SK-N-SH treated with all-trans-retinoic acid at 6 μM for 48 hours (cell line): Measurements from ENCODE around the gene LRRC8E.

Experiments
- ATAC-seq: fragments of 200-7000 bp; cut with Tn5 transposase; 3 replicates; pipeline ENCODE4 v1.9.1; 2020; ENCODE audit warnings: mild to moderate bottlenecking, moderate library complexity
- ARNTL ChIP-seq: fragments of 450-650 bp; formaldehyde crosslinking; IDR thresholded peaks from 2 replicates; pipeline ENCODE4 v1.5.0; 2020; ENCODE audit warnings: low read depth, mild to moderate bottlenecking, moderate library complexity, borderline replicate concordance
- CSDC2 ChIP-seq: fragments of 250-450 bp; sonication (Bioruptor Pico); IDR thresholded peaks from 2 replicates; pipeline ENCODE4 v1.5.0; 2020; ENCODE audit warnings: mild to moderate bottlenecking, moderate library complexity
- ESRRG ChIP-seq: fragments of 250-450 bp; sonication (Bioruptor Pico); IDR thresholded peaks from 2 replicates; pipeline ENCODE4 v1.6.1; 2021; ENCODE audit warnings: mild to moderate bottlenecking
- GLIS3 ChIP-seq: fragments of 250-450 bp; sonication (Bioruptor Pico); IDR thresholded peaks from 2 replicates; pipeline ENCODE4 v1.5.0; 2020; ENCODE audit warnings: mild to moderate bottlenecking, moderate library complexity
- ISL1 ChIP-seq: fragments of 250-450 bp; sonication (Bioruptor Pico); IDR thresholded peaks from 2 replicates; pipeline ENCODE4 v2.1.2; 2022; ENCODE audit warnings: mild to moderate bottlenecking, moderate library complexity
- OSR1 ChIP-seq: fragments of 250-450 bp; sonication (Bioruptor Pico); IDR thresholded peaks from 2 replicates; pipeline ENCODE4 v1.8.0; 2022; ENCODE audit warnings: moderate library complexity, mild to moderate bottlenecking, inconsistent platforms
- PPARA ChIP-seq: fragments of 250-450 bp; sonication (Bioruptor Pico); IDR thresholded peaks from 2 replicates; pipeline ENCODE4 v1.5.0; 2020; ENCODE audit warnings: mild to moderate bottlenecking, borderline replicate concordance
- SNAI2 ChIP-seq: fragments of 250-450 bp; sonication (Bioruptor Pico); IDR thresholded peaks from 2 replicates; pipeline ENCODE4 v1.5.0; 2020; ENCODE audit warnings: mild to moderate bottlenecking, moderate library complexity
- TCF4 ChIP-seq: fragments of 250-450 bp; sonication (Bioruptor Pico); IDR thresholded peaks from 2 replicates; pipeline ENCODE4 v1.8.0; 2021; ENCODE audit warnings: mild to moderate bottlenecking, moderate library complexity, borderline replicate concordance
- TOX ChIP-seq: fragments of 250-450 bp; sonication (Bioruptor Pico); IDR thresholded peaks from 2 replicates; pipeline ENCODE4 v1.8.0; 2021; ENCODE audit warnings: mild to moderate bottlenecking, moderate library complexity, borderline replicate concordance
- ZC3H10 ChIP-seq: fragments of 250-450 bp; sonication (Bioruptor Pico); IDR thresholded peaks from 2 replicates; pipeline ENCODE4 v1.5.1; 2021; ENCODE audit warnings: mild to moderate bottlenecking, moderate library complexity
- ZFP30 ChIP-seq: fragments of 450-650 bp; formaldehyde crosslinking; IDR thresholded peaks from 2 replicates; pipeline ENCODE4 v1.5.0; 2022; ENCODE audit warnings: mild to moderate bottlenecking, moderate library complexity
- ZNF565 ChIP-seq: fragments of 450-650 bp; formaldehyde crosslinking; conservative IDR thresholded peaks from 2 replicates; pipeline ENCODE4 v1.5.0; 2020; ENCODE audit warnings: low read depth, mild to moderate bottlenecking, moderate library complexity
- ZNF70 ChIP-seq: fragments of 450-650 bp; formaldehyde crosslinking; IDR thresholded peaks from 2 replicates; pipeline ENCODE4 v1.5.0; 2020; ENCODE audit warnings: mild to moderate bottlenecking, moderate library complexity
- ZNF8 ChIP-seq: fragments of 450-650 bp; formaldehyde crosslinking; IDR thresholded peaks from 2 replicates; pipeline ENCODE4 v1.5.0; 2020; ENCODE audit warnings: mild to moderate bottlenecking, moderate library complexity
- TF ChIP-seq, protein P1 (sequence below): fragments of 250-450 bp; sonication (Bioruptor Pico); IDR thresholded peaks from 2 replicates; pipeline ENCODE4 v1.5.1; 2020; ENCODE audit warnings: low read depth, mild to moderate bottlenecking, moderate library complexity
- TF ChIP-seq, protein P2 (sequence below): fragments of 250-450 bp; sonication (Bioruptor Pico); IDR thresholded peaks from 2 replicates; pipeline ENCODE4 v1.5.1; 2021; ENCODE audit warnings: mild to moderate bottlenecking, moderate library complexity
- TF ChIP-seq, protein P3 (sequence below): fragments of 250-450 bp; sonication (Bioruptor Pico); IDR thresholded peaks from 2 replicates; pipeline ENCODE4 v1.8.0; 2021; ENCODE audit warnings: low read depth, mild to moderate bottlenecking, moderate library complexity, borderline replicate concordance
- TF ChIP-seq, protein P4 (sequence below): fragments of 250-450 bp; sonication (Bioruptor Pico); IDR thresholded peaks from 2 replicates; pipeline ENCODE4 v1.5.0; 2020; ENCODE audit warnings: mild to moderate bottlenecking, moderate library complexity
- TF ChIP-seq, protein P5 (sequence below): fragments of 250-450 bp; sonication (Bioruptor Pico); IDR thresholded peaks from 2 replicates; pipeline ENCODE4 v1.8.0; 2020; ENCODE audit warnings: mild to moderate bottlenecking, moderate library complexity, borderline replicate concordance

Gene LRRC8E

DNA sequence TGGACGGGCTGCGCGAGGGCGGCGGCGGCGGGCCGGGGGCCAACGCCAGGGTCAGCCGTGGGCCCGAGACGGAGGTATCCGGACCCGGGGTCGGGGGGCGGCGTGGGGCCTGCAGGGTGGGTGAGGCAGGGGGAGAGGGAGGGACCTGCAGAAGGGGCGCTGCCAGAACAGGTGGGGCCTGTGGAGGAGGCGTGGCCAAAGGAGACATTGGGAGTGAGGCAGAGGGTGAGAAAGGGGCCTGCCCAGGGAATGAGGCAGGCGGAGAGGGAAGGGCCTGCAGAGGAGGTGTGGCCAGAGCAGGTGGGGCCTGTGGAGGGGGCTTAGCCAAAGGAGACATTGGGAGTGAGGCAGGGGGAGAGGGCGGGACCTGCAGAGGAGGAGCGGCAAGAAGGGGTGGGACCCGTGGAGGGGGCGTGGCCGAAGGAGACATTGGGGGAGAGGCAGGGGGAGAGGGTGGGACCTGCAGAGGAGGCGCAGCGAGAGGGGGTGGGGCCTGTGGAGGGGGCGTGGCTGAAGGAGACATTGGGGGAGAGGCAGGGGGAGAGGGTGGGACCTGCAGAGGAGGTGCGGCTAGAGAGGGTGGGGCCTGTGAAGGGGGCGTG lies 18.3 kb upstream of the LRRC8E start:
- TF ChIP-seq ZC3H10 (CRISPR knock-in tag) (no peak), TOX (CRISPR knock-in tag) (no peak), OSR1 (CRISPR knock-in tag) (no peak), ISL1 (CRISPR knock-in tag) (no peak), ZNF565 (CRISPR knock-in tag) (no peak), CSDC2 (CRISPR knock-in tag) (no peak), ZFP30 (CRISPR knock-in tag) (no peak), ZNF8 (CRISPR knock-in tag) (no peak), ARNTL (CRISPR knock-in tag) (no peak), ZNF70 (no peak), ESRRG (CRISPR knock-in tag) (no peak), SNAI2 (CRISPR knock-in tag) (no peak)
- TF ChIP-seq, protein P1, sequence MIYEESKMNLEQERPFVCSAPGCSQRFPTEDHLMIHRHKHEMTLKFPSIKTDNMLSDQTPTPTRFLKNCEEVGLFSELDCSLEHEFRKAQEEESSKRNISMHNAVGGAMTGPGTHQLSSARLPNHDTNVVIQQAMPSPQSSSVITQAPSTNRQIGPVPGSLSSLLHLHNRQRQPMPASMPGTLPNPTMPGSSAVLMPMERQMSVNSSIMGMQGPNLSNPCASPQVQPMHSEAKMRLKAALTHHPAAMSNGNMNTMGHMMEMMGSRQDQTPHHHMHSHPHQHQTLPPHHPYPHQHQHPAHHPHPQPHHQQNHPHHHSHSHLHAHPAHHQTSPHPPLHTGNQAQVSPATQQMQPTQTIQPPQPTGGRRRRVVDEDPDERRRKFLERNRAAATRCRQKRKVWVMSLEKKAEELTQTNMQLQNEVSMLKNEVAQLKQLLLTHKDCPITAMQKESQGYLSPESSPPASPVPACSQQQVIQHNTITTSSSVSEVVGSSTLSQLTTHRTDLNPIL (CRISPR knock-in tag), result no peak
- TF ChIP-seq, protein P2, sequence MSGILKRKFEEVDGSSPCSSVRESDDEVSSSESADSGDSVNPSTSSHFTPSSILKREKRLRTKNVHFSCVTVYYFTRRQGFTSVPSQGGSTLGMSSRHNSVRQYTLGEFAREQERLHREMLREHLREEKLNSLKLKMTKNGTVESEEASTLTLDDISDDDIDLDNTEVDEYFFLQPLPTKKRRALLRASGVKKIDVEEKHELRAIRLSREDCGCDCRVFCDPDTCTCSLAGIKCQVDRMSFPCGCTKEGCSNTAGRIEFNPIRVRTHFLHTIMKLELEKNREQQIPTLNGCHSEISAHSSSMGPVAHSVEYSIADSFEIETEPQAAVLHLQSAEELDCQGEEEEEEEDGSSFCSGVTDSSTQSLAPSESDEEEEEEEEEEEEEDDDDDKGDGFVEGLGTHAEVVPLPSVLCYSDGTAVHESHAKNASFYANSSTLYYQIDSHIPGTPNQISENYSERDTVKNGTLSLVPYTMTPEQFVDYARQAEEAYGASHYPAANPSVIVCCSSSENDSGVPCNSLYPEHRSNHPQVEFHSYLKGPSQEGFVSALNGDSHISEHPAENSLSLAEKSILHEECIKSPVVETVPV, result no peak
- TF ChIP-seq, protein P3, sequence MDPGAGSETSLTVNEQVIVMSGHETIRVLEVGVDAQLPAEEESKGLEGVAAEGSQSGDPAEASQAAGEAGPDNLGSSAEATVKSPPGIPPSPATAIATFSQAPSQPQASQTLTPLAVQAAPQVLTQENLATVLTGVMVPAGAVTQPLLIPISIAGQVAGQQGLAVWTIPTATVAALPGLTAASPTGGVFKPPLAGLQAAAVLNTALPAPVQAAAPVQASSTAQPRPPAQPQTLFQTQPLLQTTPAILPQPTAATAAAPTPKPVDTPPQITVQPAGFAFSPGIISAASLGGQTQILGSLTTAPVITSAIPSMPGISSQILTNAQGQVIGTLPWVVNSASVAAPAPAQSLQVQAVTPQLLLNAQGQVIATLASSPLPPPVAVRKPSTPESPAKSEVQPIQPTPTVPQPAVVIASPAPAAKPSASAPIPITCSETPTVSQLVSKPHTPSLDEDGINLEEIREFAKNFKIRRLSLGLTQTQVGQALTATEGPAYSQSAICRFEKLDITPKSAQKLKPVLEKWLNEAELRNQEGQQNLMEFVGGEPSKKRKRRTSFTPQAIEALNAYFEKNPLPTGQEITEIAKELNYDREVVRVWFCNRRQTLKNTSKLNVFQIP (CRISPR knock-in tag), result no peak
- TF ChIP-seq, protein P4, sequence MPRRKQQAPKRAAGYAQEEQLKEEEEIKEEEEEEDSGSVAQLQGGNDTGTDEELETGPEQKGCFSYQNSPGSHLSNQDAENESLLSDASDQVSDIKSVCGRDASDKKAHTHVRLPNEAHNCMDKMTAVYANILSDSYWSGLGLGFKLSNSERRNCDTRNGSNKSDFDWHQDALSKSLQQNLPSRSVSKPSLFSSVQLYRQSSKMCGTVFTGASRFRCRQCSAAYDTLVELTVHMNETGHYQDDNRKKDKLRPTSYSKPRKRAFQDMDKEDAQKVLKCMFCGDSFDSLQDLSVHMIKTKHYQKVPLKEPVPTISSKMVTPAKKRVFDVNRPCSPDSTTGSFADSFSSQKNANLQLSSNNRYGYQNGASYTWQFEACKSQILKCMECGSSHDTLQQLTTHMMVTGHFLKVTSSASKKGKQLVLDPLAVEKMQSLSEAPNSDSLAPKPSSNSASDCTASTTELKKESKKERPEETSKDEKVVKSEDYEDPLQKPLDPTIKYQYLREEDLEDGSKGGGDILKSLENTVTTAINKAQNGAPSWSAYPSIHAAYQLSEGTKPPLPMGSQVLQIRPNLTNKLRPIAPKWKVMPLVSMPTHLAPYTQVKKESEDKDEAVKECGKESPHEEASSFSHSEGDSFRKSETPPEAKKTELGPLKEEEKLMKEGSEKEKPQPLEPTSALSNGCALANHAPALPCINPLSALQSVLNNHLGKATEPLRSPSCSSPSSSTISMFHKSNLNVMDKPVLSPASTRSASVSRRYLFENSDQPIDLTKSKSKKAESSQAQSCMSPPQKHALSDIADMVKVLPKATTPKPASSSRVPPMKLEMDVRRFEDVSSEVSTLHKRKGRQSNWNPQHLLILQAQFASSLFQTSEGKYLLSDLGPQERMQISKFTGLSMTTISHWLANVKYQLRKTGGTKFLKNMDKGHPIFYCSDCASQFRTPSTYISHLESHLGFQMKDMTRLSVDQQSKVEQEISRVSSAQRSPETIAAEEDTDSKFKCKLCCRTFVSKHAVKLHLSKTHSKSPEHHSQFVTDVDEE (CRISPR knock-in tag), result no peak

DNA sequence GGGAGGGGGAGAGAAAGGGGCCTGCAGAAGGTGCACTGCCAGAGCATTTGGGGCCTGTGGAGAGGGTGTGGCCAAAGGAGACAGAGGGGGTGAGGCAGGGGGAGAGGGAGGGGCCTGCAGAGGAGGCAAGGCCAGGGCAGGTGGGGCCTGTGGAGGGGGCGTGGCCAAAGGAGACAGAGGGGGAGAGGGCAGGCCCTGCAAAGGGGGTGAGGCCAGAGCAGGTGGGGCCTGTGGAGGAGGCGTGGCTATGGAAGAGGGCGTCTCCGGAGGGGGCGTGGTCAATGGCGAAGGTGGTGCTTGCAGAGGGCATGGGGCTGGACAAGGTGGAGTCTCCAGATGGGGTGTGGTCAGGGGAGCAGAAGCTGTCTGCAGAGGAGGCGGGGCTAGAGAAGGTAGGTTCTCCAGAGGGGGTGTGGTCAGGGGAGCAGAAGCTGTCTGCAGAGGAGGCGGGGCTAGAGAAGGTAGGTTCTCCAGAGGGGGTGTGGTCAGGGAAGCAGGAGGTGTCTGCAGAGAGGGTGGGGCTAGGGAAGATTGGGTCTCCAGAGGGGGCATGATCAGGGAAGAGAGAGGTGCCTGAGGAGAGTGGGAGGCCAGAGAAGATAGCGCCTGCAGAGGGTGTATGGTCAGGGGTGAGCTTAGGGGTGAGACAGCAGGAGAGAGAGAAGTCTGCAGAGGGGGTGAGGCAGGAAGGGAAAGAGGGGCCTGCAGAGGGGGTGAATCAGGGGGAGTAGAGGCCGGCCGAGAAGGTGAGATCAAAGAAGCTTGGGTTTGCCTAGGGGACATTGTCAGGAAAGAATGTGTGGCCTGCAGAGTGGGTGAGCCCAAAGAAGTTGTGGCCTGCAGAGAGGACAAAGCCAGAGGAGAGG lies 17.5 kb upstream of the LRRC8E start:
- TF ChIP-seq, protein P4 (CRISPR knock-in tag), result no peak
- TF ChIP-seq, protein P5, sequence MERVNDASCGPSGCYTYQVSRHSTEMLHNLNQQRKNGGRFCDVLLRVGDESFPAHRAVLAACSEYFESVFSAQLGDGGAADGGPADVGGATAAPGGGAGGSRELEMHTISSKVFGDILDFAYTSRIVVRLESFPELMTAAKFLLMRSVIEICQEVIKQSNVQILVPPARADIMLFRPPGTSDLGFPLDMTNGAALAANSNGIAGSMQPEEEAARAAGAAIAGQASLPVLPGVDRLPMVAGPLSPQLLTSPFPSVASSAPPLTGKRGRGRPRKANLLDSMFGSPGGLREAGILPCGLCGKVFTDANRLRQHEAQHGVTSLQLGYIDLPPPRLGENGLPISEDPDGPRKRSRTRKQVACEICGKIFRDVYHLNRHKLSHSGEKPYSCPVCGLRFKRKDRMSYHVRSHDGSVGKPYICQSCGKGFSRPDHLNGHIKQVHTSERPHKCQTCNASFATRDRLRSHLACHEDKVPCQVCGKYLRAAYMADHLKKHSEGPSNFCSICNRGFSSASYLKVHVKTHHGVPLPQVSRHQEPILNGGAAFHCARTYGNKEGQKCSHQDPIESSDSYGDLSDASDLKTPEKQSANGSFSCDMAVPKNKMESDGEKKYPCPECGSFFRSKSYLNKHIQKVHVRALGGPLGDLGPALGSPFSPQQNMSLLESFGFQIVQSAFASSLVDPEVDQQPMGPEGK, result no peak
- TF ChIP-seq ZNF565 (CRISPR knock-in tag) (no peak), PPARA (CRISPR knock-in tag) (no peak), TCF4 (CRISPR knock-in tag) (no peak), GLIS3 (CRISPR knock-in tag) (no peak), ZC3H10 (CRISPR knock-in tag) (no peak)
- TF ChIP-seq, protein P2, result no peak
- ATAC-seq, result peak; percentile 7

More for the DNA sequence above, 18.3 kb upstream of the LRRC8E start:
- no peak for ATAC-seq
